HL-60 (cell line): Measurements from ENCODE around the gene MRPL48.

Source experiments
- CTCF ChIP-seq: IDR thresholded peaks from one replicate; pipeline ENCODE4 v1.5.1; 2011; ENCODE audit warnings: low read length, control low read depth, inconsistent platforms; ENCODE audit not compliant: insufficient read depth
- GABPA ChIP-seq: IDR thresholded peaks from 2 replicates; pipeline ENCODE4 v1.6.1; 2012; ENCODE audit warnings: low read depth
- POLR2AphosphoS5 ChIP-seq: IDR thresholded peaks from 2 replicates; pipeline ENCODE4 v1.6.1; 2012; ENCODE audit warnings: low read depth
- REST ChIP-seq: IDR thresholded peaks from 2 replicates; pipeline ENCODE4 v1.6.1; 2012; ENCODE audit warnings: low read depth; ENCODE audit not compliant: insufficient replicate concordance

- TF ChIP-seq CTCF (no peak), REST (no peak), POLR2AphosphoS5 (no peak), GABPA (no peak)
These were observed 39.4 kb upstream of the MRPL48 start for GRCh38 chr11:73748300-73748699.
